Measurements from ENCODE around the gene DNAJC7. TPM values are rescaled to one million over a fixed set of nuclear protein-coding genes. Genes with fewer than 3 reads are reported as not detected.

DNAJC7 gene
- total RNA-seq, 1 experiment from 2014 or later, result 94.6 TPM

DNA sequence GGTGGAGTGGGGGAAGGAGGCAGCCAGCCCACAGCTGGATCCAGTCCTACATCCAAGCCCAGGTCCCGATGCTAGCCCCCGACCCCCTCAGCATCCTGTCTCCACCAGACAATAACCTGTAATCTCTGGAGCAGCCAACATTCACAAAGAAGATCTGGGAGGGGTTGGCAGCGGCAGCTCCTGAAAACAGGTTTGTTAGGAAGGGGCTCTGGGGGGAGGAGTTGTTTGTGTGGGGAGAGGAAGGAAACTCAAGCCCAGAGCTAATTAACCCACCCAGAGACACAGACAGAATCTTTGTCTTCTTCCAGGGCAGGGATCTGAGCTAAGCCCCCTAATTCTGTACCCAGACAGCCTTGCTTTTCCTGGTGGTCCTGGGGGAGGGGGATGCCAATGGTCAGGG is 37.8 kb upstream of the DNAJC7 start:
- Histone ChIP-seq H3K9me3 (ENCODE audit: low read depth, low read length, poor library complexity, severe bottlenecking) (no peaks in the 10 kb centered on the region), H3K4me3 (ENCODE audit: low read depth, low read length, poor library complexity, severe bottlenecking) (no peak overlapping the region), H3K4me1 (ENCODE audit: insufficient read depth, low read length, poor library complexity, severe bottlenecking) (no peaks in the 10 kb centered on the region), H3K27ac (ENCODE audit: low read depth, low read length, poor library complexity, severe bottlenecking) (no peak overlapping the region), H3K36me3 (ENCODE audit: insufficient read depth, low read length, poor library complexity, severe bottlenecking) (no peaks in the 10 kb centered on the region), H3K27me3 (replicated peaks; ENCODE audit: insufficient read depth, low read depth, low read length, poor library complexity) (no peaks in the 10 kb centered on the region)
- DNase-seq (ENCODE audit: low spot score), result no peak
- POLR2A ChIA-PET (ENCODE audit: low non-redundant PET), result no interaction called here
- TF ChIP-seq EZH2 (IDR thresholded peaks at IDR 0.05; ENCODE audit: borderline replicate concordance, low read depth, low read length, poor library complexity, severe bottlenecking), result no peak
- TF ChIP-seq, protein P1, sequence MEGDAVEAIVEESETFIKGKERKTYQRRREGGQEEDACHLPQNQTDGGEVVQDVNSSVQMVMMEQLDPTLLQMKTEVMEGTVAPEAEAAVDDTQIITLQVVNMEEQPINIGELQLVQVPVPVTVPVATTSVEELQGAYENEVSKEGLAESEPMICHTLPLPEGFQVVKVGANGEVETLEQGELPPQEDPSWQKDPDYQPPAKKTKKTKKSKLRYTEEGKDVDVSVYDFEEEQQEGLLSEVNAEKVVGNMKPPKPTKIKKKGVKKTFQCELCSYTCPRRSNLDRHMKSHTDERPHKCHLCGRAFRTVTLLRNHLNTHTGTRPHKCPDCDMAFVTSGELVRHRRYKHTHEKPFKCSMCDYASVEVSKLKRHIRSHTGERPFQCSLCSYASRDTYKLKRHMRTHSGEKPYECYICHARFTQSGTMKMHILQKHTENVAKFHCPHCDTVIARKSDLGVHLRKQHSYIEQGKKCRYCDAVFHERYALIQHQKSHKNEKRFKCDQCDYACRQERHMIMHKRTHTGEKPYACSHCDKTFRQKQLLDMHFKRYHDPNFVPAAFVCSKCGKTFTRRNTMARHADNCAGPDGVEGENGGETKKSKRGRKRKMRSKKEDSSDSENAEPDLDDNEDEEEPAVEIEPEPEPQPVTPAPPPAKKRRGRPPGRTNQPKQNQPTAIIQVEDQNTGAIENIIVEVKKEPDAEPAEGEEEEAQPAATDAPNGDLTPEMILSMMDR (conservative IDR thresholded peaks at IDR 0.05; ENCODE audit: low read depth, low read length), result no peak
- BruUV-seq (replicated peaks), result no TSS peak
- intact Hi-C loops (cut with micrococcal nuclease; ENCODE audit: unreplicated experiment), result no loop called here
- CTCF ChIA-PET, result no interaction called here

GRCh38 chr17:42053731-42054500 is 36.7 kb upstream of the DNAJC7 start:
- Histone ChIP-seq H3K27ac (ENCODE audit: low read depth, low read length, poor library complexity, severe bottlenecking) (no peak overlapping the region), H3K27me3 (replicated peaks; ENCODE audit: insufficient read depth, low read depth, low read length, poor library complexity) (no peaks in the 10 kb centered on the region), H3K4me3 (ENCODE audit: low read depth, low read length, poor library complexity, severe bottlenecking) (no peak overlapping the region), H3K9me3 (ENCODE audit: low read depth, low read length, poor library complexity, severe bottlenecking) (no peaks in the 10 kb centered on the region), H3K36me3 (ENCODE audit: insufficient read depth, low read length, poor library complexity, severe bottlenecking) (no peaks in the 10 kb centered on the region), H3K4me1 (ENCODE audit: insufficient read depth, low read length, poor library complexity, severe bottlenecking) (no peaks in the 10 kb centered on the region)
- TF ChIP-seq, protein P1 (conservative IDR thresholded peaks at IDR 0.05; ENCODE audit: low read depth, low read length), result no peak
- no peak for TF ChIP-seq EZH2 (IDR thresholded peaks at IDR 0.05; ENCODE audit: borderline replicate concordance, low read depth, low read length, poor library complexity, severe bottlenecking)
- no TSS peak for BruUV-seq (replicated peaks)
- POLR2A ChIA-PET (ENCODE audit: low non-redundant PET), result interaction anchor here (0.6 kb wide), 1 partner anchor 88 kb away, joined by 7 read pairs; no protein-coding TSS in a partner anchor
- no peak for DNase-seq (ENCODE audit: low spot score)
- CTCF ChIA-PET, result no interaction called here
- intact Hi-C loops (cut with micrococcal nuclease; ENCODE audit: unreplicated experiment), result no loop called here

GRCh38 chr17:42052346-42052877 is 35.2 kb upstream of the DNAJC7 start:
- Histone ChIP-seq H3K36me3 (ENCODE audit: insufficient read depth, low read length, poor library complexity, severe bottlenecking) (no peaks in the 10 kb centered on the region), H3K27me3 (replicated peaks; ENCODE audit: insufficient read depth, low read depth, low read length, poor library complexity) (no peaks in the 10 kb centered on the region), H3K9me3 (ENCODE audit: low read depth, low read length, poor library complexity, severe bottlenecking) (no peaks in the 10 kb centered on the region), H3K4me3 (ENCODE audit: low read depth, low read length, poor library complexity, severe bottlenecking) (no peak overlapping the region), H3K27ac (ENCODE audit: low read depth, low read length, poor library complexity, severe bottlenecking) (no peak overlapping the region), H3K4me1 (ENCODE audit: insufficient read depth, low read length, poor library complexity, severe bottlenecking) (no peaks in the 10 kb centered on the region)
- TF ChIP-seq, protein P1 (conservative IDR thresholded peaks at IDR 0.05; ENCODE audit: low read depth, low read length), result no peak
- no peak for TF ChIP-seq EZH2 (IDR thresholded peaks at IDR 0.05; ENCODE audit: borderline replicate concordance, low read depth, low read length, poor library complexity, severe bottlenecking)
- intact Hi-C loops (cut with micrococcal nuclease; ENCODE audit: unreplicated experiment), result no loop called here
- no TSS peak for BruUV-seq (replicated peaks)
- CTCF ChIA-PET, result no interaction called here
- POLR2A ChIA-PET (ENCODE audit: low non-redundant PET), result no interaction called here
- no peak for DNase-seq (ENCODE audit: low spot score)

Data from A673 (cell line).